ENCODE results near the gene CYP26A1.

DNA sequence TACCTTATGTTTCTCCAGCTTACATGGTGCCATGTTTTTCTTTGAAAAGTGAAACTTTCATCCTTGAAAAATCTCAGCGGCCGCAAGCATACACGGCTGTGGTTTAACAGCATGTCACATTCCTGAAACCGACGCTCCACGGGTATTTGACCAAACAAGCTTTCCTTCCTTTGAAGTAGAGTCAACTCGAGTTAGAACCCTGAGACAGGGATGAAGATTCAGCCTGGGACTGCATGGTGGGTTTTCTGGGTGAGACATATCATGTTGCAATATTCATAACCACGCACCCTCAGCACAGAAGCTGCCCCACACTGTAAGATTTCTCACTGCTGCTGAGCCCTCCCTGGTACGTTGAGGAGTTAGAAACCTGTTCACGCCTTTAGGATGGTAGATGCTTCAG lies 8.1 kb downstream of the CYP26A1 start:
- TF ChIP-seq CTCF (IDR thresholded peaks at IDR 0.05; ENCODE audit: low read depth, low read length) (no peak), EZH2phosphoT487 (IDR thresholded peaks at IDR 0.05; ENCODE audit: low read depth) (no peak)
